HepG2 (cell line): ENCODE results near the gene GART. TPM values are rescaled to one million over a fixed set of nuclear protein-coding genes. Genes with fewer than 3 reads are reported as not detected.

Experiments used
- ATF1 ChIP-seq: IDR thresholded peaks from 2 replicates; pipeline ENCODE4 v1.6.1; 2016; ENCODE audit warnings: mild to moderate bottlenecking, control low read depth
- CCAR2 ChIP-seq: fragments of 200-400 bp; formaldehyde crosslinking; optimal IDR thresholded peaks from 2 replicates; pipeline ENCODE3; 2018; ENCODE audit warnings: low read depth, mild to moderate bottlenecking, low read length, moderate library complexity
- KDM6A ChIP-seq: IDR thresholded peaks from 2 replicates; pipeline ENCODE4 v1.6.1; 2016; ENCODE audit warnings: low read depth
- PCBP2 ChIP-seq: fragments of 200-400 bp; formaldehyde crosslinking; optimal IDR thresholded peaks from 2 replicates; pipeline ENCODE3; 2018; ENCODE audit warnings: low read length, low read depth; ENCODE audit not compliant: poor library complexity, severe bottlenecking
- PHF5A ChIP-seq: IDR thresholded peaks from one replicate; pipeline ENCODE4 v1.6.1; 2018; ENCODE audit warnings: low read depth, missing genetic modification reagents; ENCODE audit not compliant: unreplicated experiment
- RFX5 ChIP-seq: IDR thresholded peaks from 2 replicates; pipeline ENCODE4 v1.6.1; 2011; ENCODE audit warnings: low read depth, low read length, improper control_type of control experiment
- TCF7 ChIP-seq: sonication (generic); IDR thresholded peaks from 2 replicates; pipeline ENCODE4 v1.6.1; 2016; ENCODE audit warnings: antibody characterized with exemption, low read depth
- ZNF652 ChIP-seq: IDR thresholded peaks from 2 replicates; pipeline ENCODE4 v1.6.1; 2016; ENCODE audit warnings: low read depth, borderline replicate concordance
- polyA plus RNA-seq, 8 experiments: library from polyadenylated mRNA; depleted of rRNA in 3 of 8; stranded (reverse) in 7 of 8; unstranded in 1 of 8; fragments of >200 nt; fragmentation: Illumina TruSeq in 4 of 8; extraction: Trizol in 4 of 8; gene quantifications; 2 replicates each; pipeline versions ENCODE4 v1.2.1 to v1.2.3, GENCODE V29; 2011 to 2016; ENCODE audit warnings: low read depth in 4 of 8, missing spikeins in 1 of 8, mixed read lengths in 1 of 8; ENCODE audit not compliant: insufficient read depth in 1 of 8
- total RNA-seq, 5 experiments: library from RNA; depleted of rRNA; stranded (reverse); fragments of >200 nt; fragmentation: Illumina TruSeq; extraction: Trizol; gene quantifications; 2 replicates each; pipeline ENCODE4 v1.2.3, GENCODE V29; 2016; ENCODE audit warnings: low read depth in 1 of 5
- TF ChIP-seq, protein P1 (sequence below), 2 experiments: fragments of 450-650 bp in 1 of 2; sonication (generic) in 1 of 2; formaldehyde crosslinking in 1 of 2; IDR thresholded peaks; 2 replicates each; pipeline versions ENCODE4 v1.6.1 to v1.8.0; 2016 to 2022; ENCODE audit warnings: antibody characterized with exemption in 1 of 2, mild to moderate bottlenecking in 1 of 2, missing genetic modification reagents in 1 of 2
- TF ChIP-seq, protein P2 (sequence below): IDR thresholded peaks from 2 replicates; pipeline ENCODE4 v1.6.1; 2016
- TF ChIP-seq, protein P3 (sequence below): sonication (generic); formaldehyde crosslinking; IDR thresholded peaks from 2 replicates; pipeline ENCODE4 v1.8.0; 2022; ENCODE audit warnings: missing genetic modification reagents, mild to moderate bottlenecking, inconsistent platforms, borderline replicate concordance
- TF ChIP-seq, protein P4 (sequence below): sonication (generic); formaldehyde crosslinking; IDR thresholded peaks from 2 replicates; pipeline ENCODE4 v1.8.1; 2023; ENCODE audit warnings: mild to moderate bottlenecking, missing genetic modification reagents
- TF ChIP-seq, protein P5 (sequence below): sonication (generic); formaldehyde crosslinking; IDR thresholded peaks from 2 replicates; pipeline ENCODE4 v1.4.0; 2020; ENCODE audit warnings: missing genetic modification reagents, mild to moderate bottlenecking, borderline replicate concordance

Gene GART
- total and polyA plus RNA-seq, 2 of the 13 experiments (the other 11 are each of a cell fraction or from before 2014, with no cell fraction given), result 17.9 to 109 TPM

DNA sequence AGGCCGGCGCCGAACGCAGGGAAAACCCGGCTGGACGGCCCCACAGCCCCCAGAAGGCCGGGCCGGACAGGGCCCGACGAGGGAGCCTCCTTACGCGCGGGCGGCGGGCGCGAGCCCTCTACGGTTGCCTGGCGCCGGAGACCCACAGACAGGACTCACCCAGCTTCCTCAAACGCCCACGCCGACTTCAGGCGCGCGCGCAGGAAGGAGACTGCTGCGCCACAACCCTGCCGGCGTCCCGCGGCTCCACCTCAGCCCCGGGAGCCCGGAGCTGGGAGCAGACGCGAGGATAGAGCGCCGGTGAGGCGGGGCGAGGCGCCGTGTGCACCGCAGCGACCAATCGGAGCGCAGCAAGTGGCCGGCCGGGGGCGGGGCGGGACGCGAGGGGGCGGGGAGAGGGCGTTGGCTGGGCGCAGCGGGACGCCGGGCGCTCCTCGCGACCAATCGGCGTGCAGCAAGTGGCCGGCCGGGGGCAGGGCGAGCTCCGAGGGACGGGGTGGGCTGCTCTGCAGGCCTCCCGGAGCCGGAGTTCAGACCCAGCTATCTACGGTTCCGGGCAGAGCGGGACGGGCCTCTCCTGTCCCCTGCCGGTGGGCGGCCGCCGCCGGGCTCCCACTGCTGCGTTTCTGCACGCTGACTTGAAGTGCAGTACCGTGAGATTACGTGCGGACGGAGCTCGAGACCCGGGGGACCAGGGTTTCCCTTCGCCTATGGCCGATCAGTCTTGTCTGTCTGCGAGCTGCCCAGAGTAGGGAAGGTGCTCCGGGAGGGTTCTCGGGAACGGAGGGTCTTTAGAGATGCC lies 62.0 kb downstream of the GART start, which contains the start of gene TMEM50B (continued):
- TF ChIP-seq, protein P1, sequence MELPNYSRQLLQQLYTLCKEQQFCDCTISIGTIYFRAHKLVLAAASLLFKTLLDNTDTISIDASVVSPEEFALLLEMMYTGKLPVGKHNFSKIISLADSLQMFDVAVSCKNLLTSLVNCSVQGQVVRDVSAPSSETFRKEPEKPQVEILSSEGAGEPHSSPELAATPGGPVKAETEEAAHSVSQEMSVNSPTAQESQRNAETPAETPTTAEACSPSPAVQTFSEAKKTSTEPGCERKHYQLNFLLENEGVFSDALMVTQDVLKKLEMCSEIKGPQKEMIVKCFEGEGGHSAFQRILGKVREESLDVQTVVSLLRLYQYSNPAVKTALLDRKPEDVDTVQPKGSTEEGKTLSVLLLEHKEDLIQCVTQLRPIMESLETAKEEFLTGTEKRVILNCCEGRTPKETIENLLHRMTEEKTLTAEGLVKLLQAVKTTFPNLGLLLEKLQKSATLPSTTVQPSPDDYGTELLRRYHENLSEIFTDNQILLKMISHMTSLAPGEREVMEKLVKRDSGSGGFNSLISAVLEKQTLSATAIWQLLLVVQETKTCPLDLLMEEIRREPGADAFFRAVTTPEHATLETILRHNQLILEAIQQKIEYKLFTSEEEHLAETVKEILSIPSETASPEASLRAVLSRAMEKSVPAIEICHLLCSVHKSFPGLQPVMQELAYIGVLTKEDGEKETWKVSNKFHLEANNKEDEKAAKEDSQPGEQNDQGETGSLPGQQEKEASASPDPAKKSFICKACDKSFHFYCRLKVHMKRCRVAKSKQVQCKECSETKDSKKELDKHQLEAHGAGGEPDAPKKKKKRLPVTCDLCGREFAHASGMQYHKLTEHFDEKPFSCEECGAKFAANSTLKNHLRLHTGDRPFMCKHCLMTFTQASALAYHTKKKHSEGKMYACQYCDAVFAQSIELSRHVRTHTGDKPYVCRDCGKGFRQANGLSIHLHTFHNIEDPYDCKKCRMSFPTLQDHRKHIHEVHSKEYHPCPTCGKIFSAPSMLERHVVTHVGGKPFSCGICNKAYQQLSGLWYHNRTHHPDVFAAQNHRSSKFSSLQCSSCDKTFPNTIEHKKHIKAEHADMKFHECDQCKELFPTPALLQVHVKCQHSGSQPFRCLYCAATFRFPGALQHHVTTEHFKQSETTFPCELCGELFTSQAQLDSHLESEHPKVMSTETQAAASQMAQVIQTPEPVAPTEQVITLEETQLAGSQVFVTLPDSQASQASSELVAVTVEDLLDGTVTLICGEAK (IDR thresholded peaks at IDR 0.05), result no peak
- TF ChIP-seq, protein P1 (CRISPR knock-in tag; IDR thresholded peaks at IDR 0.05), result no peak
- TF ChIP-seq PHF5A, result peak; percentile 25
- TF ChIP-seq KDM6A (CRISPR knock-in tag), result no peak
- no peak for TF ChIP-seq TCF7
- no peak for TF ChIP-seq RFX5
- no peak for TF ChIP-seq CCAR2
- TF ChIP-seq, protein P2, sequence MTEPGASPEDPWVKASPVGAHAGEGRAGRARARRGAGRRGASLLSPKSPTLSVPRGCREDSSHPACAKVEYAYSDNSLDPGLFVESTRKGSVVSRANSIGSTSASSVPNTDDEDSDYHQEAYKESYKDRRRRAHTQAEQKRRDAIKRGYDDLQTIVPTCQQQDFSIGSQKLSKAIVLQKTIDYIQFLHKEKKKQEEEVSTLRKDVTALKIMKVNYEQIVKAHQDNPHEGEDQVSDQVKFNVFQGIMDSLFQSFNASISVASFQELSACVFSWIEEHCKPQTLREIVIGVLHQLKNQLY (CRISPR knock-in tag), result no peak
- TF ChIP-seq PCBP2, result no peak
- TF ChIP-seq, protein P3, sequence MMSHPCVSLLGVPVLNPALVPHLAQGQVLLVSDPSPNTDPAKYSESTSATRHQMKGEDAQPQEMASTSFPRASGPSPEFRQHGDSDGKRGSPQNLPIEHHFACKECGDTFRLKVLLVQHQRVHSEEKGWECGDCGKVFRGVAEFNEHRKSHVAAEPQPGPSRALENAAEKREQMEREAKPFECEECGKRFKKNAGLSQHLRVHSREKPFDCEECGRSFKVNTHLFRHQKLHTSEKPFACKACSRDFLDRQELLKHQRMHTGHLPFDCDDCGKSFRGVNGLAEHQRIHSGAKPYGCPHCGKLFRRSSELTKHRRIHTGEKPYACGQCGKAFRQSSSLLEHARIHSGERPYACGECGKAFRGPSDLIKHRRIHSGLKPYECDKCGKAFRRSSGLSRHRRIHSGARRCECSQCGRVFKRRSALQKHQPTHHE (CRISPR knock-in tag), result no peak
- TF ChIP-seq, protein P4, sequence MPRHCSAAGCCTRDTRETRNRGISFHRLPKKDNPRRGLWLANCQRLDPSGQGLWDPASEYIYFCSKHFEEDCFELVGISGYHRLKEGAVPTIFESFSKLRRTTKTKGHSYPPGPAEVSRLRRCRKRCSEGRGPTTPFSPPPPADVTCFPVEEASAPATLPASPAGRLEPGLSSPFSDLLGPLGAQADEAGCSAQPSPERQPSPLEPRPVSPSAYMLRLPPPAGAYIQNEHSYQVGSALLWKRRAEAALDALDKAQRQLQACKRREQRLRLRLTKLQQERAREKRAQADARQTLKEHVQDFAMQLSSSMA (CRISPR knock-in tag), result no peak
- no peak for TF ChIP-seq ZNF652 (CRISPR knock-in tag)
- TF ChIP-seq ATF1 (CRISPR knock-in tag), result no peak
- TF ChIP-seq, protein P5, sequence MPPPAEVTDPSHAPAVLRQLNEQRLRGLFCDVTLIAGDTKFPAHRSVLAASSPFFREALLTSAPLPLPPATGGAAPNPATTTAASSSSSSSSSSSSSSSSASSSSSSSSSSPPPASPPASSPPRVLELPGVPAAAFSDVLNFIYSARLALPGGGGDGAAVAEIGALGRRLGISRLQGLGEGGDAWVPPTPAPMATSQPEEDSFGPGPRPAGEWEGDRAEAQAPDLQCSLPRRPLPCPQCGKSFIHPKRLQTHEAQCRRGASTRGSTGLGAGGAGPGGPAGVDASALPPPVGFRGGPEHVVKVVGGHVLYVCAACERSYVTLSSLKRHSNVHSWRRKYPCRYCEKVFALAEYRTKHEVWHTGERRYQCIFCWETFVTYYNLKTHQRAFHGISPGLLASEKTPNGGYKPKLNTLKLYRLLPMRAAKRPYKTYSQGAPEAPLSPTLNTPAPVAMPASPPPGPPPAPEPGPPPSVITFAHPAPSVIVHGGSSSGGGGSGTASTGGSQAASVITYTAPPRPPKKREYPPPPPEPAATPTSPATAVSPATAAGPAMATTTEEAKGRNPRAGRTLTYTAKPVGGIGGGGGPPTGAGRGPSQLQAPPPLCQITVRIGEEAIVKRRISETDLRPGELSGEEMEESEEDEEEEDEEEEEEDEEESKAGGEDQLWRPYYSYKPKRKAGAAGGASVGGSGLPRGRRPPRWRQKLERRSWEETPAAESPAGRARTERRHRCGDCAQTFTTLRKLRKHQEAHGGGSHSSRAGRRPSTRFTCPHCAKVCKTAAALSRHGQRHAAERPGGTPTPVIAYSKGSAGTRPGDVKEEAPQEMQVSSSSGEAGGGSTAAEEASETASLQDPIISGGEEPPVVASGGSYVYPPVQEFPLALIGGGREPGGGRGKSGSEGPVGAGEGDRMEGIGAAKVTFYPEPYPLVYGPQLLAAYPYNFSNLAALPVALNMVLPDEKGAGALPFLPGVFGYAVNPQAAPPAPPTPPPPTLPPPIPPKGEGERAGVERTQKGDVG (CRISPR knock-in tag), result no peak
